NB4 (cell line): Measurements from ENCODE around the gene INPP5A.

Source experiments
- MYC ChIP-seq: IDR thresholded peaks from 2 replicates; pipeline ENCODE4 v1.6.1; 2011; ENCODE audit warnings: low read depth, low read length
- POLR2A ChIP-seq: IDR thresholded peaks from 2 replicates; pipeline ENCODE4 v1.6.1; 2011; ENCODE audit warnings: mild to moderate bottlenecking; ENCODE audit not compliant: insufficient read length; ENCODE audit errors: extremely low read depth
- TF ChIP-seq, protein P1 (sequence below): IDR thresholded peaks from one replicate; pipeline ENCODE4 v1.5.1; 2012; ENCODE audit warnings: low read depth, low read length
- TF ChIP-seq, protein P2 (sequence below): IDR thresholded peaks from 2 replicates; pipeline ENCODE4 v1.6.1; 2011; ENCODE audit warnings: low read depth, low read length

DNA sequence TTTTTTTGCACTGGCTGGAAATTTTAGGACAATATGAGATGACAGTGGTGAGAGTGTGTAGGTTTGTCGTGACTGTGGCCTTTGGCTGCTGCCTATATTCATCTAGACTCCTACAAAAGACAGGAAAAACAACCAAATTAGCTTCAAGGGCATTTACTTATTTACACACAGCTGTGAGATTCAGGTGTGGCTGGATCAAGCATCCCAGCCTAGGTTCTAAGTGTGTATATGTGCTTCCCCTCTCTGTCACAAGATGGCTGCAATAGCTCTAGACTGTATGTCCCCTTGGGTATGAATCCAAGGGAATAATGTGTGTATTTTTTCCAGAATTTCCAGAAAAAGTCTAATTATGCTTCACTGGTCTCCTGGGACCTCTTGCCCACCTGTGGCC is 25.5 kb upstream of the INPP5A start:
- TF ChIP-seq, protein P1, sequence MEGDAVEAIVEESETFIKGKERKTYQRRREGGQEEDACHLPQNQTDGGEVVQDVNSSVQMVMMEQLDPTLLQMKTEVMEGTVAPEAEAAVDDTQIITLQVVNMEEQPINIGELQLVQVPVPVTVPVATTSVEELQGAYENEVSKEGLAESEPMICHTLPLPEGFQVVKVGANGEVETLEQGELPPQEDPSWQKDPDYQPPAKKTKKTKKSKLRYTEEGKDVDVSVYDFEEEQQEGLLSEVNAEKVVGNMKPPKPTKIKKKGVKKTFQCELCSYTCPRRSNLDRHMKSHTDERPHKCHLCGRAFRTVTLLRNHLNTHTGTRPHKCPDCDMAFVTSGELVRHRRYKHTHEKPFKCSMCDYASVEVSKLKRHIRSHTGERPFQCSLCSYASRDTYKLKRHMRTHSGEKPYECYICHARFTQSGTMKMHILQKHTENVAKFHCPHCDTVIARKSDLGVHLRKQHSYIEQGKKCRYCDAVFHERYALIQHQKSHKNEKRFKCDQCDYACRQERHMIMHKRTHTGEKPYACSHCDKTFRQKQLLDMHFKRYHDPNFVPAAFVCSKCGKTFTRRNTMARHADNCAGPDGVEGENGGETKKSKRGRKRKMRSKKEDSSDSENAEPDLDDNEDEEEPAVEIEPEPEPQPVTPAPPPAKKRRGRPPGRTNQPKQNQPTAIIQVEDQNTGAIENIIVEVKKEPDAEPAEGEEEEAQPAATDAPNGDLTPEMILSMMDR: no peak
- no peak for TF ChIP-seq MYC
- TF ChIP-seq POLR2A: no peak
- TF ChIP-seq, protein P2, sequence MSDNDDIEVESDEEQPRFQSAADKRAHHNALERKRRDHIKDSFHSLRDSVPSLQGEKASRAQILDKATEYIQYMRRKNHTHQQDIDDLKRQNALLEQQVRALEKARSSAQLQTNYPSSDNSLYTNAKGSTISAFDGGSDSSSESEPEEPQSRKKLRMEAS: no peak
